Naive thymus-derived CD4-positive, alpha-beta T cell (primary cell): ENCODE measurements around the gene CNN1. TPM values are rescaled to one million over a fixed set of nuclear protein-coding genes. Genes with fewer than 3 reads are reported as not detected.

Source experiments
- ATAC-seq: fragments of 150-1000 bp; cut with Tn5 transposase; 2 replicates; pipeline ENCODE4 v1.10.0; 2021; ENCODE audit warnings: mild to moderate bottlenecking, moderate library complexity
- CTCF ChIA-PET: fragments of 350-600 bp; sonication (Branson Sonifier 250); formaldehyde crosslinking; loops from one replicate; lab custom pipeline; 2021; ENCODE audit warnings: antibody characterized with exemption; lab: Charles Lee
- POLR2A ChIA-PET: fragments of 350-600 bp; sonication (Branson Sonifier 250); formaldehyde crosslinking; loops from one replicate; lab custom pipeline; 2021; ENCODE audit warnings: antibody characterized with exemption, inconsistent platforms; lab: Charles Lee
- DNase-seq, 9 donors: peaks; one replicate each; pipeline versions ENCODE4 v3.0.0 to v3.0.0-alpha.2; 2020 to 2022; ENCODE audit warnings: mixed read lengths in 1 of 9
- H3K27ac ChIP-seq: one replicate; pipeline ENCODE4 v1.7.0; 2013; ENCODE audit warnings: mild to moderate bottlenecking, low read depth, low read length, moderate library complexity
- H3K27me3 ChIP-seq, 2 donors: one replicate each; pipeline ENCODE4 v1.7.0; 2013; ENCODE audit warnings: low read length in 2 of 2, mild to moderate bottlenecking in 2 of 2, moderate library complexity in 2 of 2; ENCODE audit not compliant: control insufficient read depth in 2 of 2, insufficient read depth in 2 of 2
- H3K36me3 ChIP-seq, 3 experiments: 1 replicate in 2 of 3; 2 replicates in 1 of 3; pipeline ENCODE4 v1.7.0; 2013; ENCODE audit warnings: low read length in 3 of 3, mild to moderate bottlenecking in 3 of 3, moderate library complexity in 1 of 3; ENCODE audit not compliant: insufficient read depth in 3 of 3, control insufficient read depth in 2 of 3
- H3K4me1 ChIP-seq, 2 donors: one replicate each; pipeline ENCODE4 v1.7.0; 2013; ENCODE audit warnings: low read length in 2 of 2, mild to moderate bottlenecking in 2 of 2, moderate library complexity in 1 of 2; ENCODE audit not compliant: control insufficient read depth in 2 of 2, insufficient read depth in 2 of 2
- H3K4me3 ChIP-seq: 2 replicates; pipeline ENCODE4 v1.7.0; 2013; ENCODE audit warnings: mild to moderate bottlenecking, low read length
- H3K9me3 ChIP-seq, 3 experiments: 1 replicate in 2 of 3; 2 replicates in 1 of 3; pipeline ENCODE4 v1.7.0; 2013; ENCODE audit warnings: low read length in 3 of 3; ENCODE audit not compliant: control insufficient read depth in 2 of 3
- H3K27ac Mint-ChIP-seq, 9 donors: one replicate each; pipeline ENCODE4 v1.8.0; 2020 to 2022; ENCODE audit warnings: mixed read lengths in 9 of 9, mild to moderate bottlenecking in 8 of 9, moderate library complexity in 5 of 9, inconsistent platforms in 2 of 9
- H3K27me3 Mint-ChIP-seq, 5 donors: one replicate each; pipeline ENCODE4 v1.8.0; 2021 to 2022; ENCODE audit warnings: mixed read lengths in 5 of 5, mild to moderate bottlenecking in 1 of 5
- H3K36me3 Mint-ChIP-seq, 5 donors: one replicate each; pipeline ENCODE4 v1.8.0; 2020 to 2022; ENCODE audit warnings: mixed read lengths in 5 of 5, mild to moderate bottlenecking in 3 of 5, inconsistent platforms in 1 of 5
- H3K4me1 Mint-ChIP-seq, 7 donors: one replicate each; pipeline ENCODE4 v1.8.0; 2020 to 2022; ENCODE audit warnings: mixed read lengths in 7 of 7, mild to moderate bottlenecking in 3 of 7, inconsistent platforms in 1 of 7
- H3K4me3 Mint-ChIP-seq, 10 donors: one replicate each; pipeline ENCODE4 v1.8.0; 2020 to 2022; ENCODE audit warnings: mild to moderate bottlenecking in 10 of 10, mixed read lengths in 10 of 10, moderate library complexity in 6 of 10, inconsistent platforms in 2 of 10
- H3K9me3 Mint-ChIP-seq, 11 donors: one replicate each; pipeline ENCODE4 v1.8.0; 2020 to 2022; ENCODE audit warnings: mixed read lengths in 11 of 11, mild to moderate bottlenecking in 4 of 11, inconsistent platforms in 1 of 11, moderate library complexity in 1 of 11
- intact Hi-C, 2 donors: fragments of 100-400 bp; cut with micrococcal nuclease; formaldehyde crosslinking; loops; one replicate each; pipeline ENCODE4 v1.15.1; 2023
- polyA plus RNA-seq, 2 donors: library from polyadenylated mRNA; unstranded; fragments of 300-500 nt; fragmentation: Illumina TruSeq; gene quantifications; one replicate each; pipeline ENCODE4 v1.2.3, GENCODE V29; 2021
- total RNA-seq, 6 experiments: library from RNA in 5 of 6; stranded (reverse) in 5 of 6; gene quantifications; 1 replicate in 5 of 6; 2 replicates in 1 of 6; pipeline ENCODE4 v1.2.3 and lab custom pipeline; 2021 to 2026

The CNN1 gene
- total and polyA plus RNA-seq, 7 experiments from 2014 or later: not detected

DNA sequence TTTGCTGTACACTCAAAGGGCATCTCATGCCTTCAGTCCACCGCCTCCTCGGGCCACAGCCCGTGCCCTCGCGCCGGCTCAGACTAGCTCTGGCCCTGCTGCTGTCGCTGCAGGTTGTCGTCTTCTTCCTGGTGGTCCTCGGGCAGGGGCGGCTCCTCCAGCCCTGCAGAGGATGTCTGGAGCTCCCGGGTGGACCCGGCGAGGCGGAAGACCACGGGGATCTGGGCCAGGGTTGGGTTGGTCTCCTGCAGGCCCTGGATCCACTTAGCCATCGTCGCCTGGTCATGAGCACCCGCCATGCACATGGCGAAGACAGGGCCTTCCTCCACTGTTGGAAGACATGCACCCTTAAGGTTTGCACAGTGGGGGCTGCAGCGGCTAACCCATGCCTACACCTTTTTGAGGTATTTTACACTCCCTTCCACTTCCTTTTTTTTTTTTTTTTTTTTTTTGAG, 32.5 kb upstream of the CNN1 start:
- Mint-ChIP-seq H3K4me3 (peak overlapping the region; percentile 88 to 97 (median 90)), H3K27ac (peak overlapping the region; percentile 88 to 96 (median 94)), H3K36me3 (peaks cover under 1 to 7% (median 5%) of the 10 kb centered on the region in 5 donors), H3K27me3 (peaks cover 0 to 3% (median 0%) of the 10 kb centered on the region in 5 donors), H3K9me3 (peaks cover 0 to 4% (median 0%) of the 10 kb centered on the region in 11 donors), H3K4me1 (peaks cover 10 to 19% (median 15%) of the 10 kb centered on the region in 7 donors)
- CTCF ChIA-PET: no interaction called here
- peak; percentile 5 for ATAC-seq
- peaks cover 0 to 15% (median 0%) of the 10 kb centered on the region in 3 experiments for H3K36me3 ChIP-seq
- H3K9me3 ChIP-seq: no peaks in the 10 kb centered on the region
- peak overlapping the region; percentile 98 for H3K27ac ChIP-seq
- POLR2A ChIA-PET: no interaction called here
- DNase-seq: no peak
- H3K4me1 ChIP-seq: peaks cover 8 to 12% of the 10 kb centered on the region in 2 donors
- H3K27me3 ChIP-seq: no peaks in the 10 kb centered on the region
- intact Hi-C loops: loop anchor here in 1 of 2 donors (5.0 to 10.0 kb wide), 3 partner anchors 854 to 1714 kb away; partner anchors contain the start of genes CALR, FARSA and ILF3
- peak overlapping the region; percentile 69 for H3K4me3 ChIP-seq

DNA sequence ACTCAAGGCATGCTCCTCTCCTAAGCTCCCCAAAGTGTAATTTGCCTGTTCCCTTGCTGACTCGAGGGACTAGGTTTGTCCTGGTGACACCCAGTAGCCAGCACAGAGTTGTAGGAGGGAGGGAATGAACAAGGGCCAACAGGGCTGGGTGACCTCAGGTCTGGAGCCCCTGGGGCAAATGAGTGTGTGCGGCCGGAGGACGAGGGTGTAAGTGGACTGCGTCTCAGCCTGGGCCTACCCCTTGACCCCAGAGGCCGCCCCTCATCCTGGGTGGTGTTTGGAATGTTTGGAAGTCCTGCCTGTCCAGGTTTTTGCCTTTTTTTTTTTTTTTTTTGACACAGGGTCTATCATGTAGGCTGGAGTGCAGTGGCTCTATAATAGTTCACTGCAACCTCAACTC, 31.7 kb upstream of the CNN1 start:
- DNase-seq (no peak), ATAC-seq (no peak)
- peaks cover 8 to 12% of the 10 kb centered on the region in 2 donors for H3K4me1 ChIP-seq
- Mint-ChIP-seq H3K27me3 (peaks cover 0 to 3% (median 0%) of the 10 kb centered on the region in 5 donors), H3K4me1 (peaks cover 6 to 19% (median 15%) of the 10 kb centered on the region in 7 donors), H3K4me3 (peak overlapping the region; percentile 34 to 92 (median 88)), H3K9me3 (peaks cover 0 to 4% (median 0%) of the 10 kb centered on the region in 11 donors), H3K27ac (peak overlapping the region in 4 of 9 donors; percentile 43 to 94 (median 76)), H3K36me3 (peaks cover 3 to 11% (median 4%) of the 10 kb centered on the region in 5 donors)
- no peak overlapping the region for H3K4me3 ChIP-seq
- H3K27me3 ChIP-seq: no peaks in the 10 kb centered on the region
- no peaks in the 10 kb centered on the region for H3K9me3 ChIP-seq
- POLR2A ChIA-PET: interaction anchor here (0.6 kb wide), 1 partner anchor 504 kb away, joined by 6 read pairs; no protein-coding TSS in a partner anchor
- no peak overlapping the region for H3K27ac ChIP-seq
- intact Hi-C loops: loop anchor here in 1 of 2 donors (5.0 to 10.0 kb wide), 3 partner anchors 855 to 1715 kb away; partner anchors contain the start of genes CALR, FARSA and ILF3
- CTCF ChIA-PET: interaction anchor here (0.6 kb wide), 1 partner anchor 122 kb away, joined by 3 read pairs; no protein-coding TSS in a partner anchor
- H3K36me3 ChIP-seq: peaks cover 0 to 17% (median 0%) of the 10 kb centered on the region in 3 experiments

DNA sequence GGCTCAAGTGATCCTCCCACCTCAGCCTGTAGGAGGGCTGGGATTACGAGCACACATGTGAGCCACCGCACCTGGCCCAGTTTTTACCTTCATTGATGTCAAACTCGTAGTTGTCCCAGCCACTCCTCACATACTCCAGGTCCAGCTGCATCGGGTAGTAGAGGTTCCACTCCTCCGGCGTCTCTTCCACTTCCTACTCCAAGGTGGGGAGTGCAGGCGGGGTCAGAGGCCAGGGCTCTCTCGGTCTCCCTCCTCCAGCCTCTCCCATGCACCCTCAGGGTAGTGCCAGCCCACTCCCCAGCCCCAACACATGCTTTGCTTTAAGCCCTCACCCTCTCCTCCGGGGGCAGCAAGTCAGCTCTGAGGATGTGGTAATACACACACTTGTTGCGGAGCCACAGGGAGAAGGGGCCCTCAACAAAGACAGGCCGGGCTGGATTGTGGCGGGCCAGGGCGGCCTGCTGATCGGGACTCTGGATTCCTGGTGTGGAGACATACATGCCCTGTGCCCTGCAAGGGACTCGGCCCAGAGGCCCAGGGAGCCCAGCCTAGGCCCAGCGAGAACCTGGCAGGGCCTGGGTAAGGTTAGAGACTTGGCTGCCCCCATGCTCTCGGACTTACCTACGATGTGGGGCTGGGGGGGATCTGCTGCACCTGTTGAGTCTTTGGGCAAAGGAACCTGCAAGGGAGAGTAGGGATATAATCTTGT, 31.1 kb upstream of the CNN1 start:
- ChIA-PET POLR2A (interaction anchor here (0.6 kb wide), 1 partner anchor 505 kb away, joined by 6 read pairs; no protein-coding TSS in a partner anchor), CTCF (no interaction called here)
- intact Hi-C loops: loop anchor here in 1 of 2 donors (5.0 to 10.0 kb wide), 3 partner anchors 855 to 1715 kb away; partner anchors contain the start of genes CALR, FARSA and ILF3
- Mint-ChIP-seq H3K27ac (peak overlapping the region in 2 of 9 donors; percentile 29 to 88), H3K27me3 (peaks cover 0 to 3% (median 0%) of the 10 kb centered on the region in 5 donors), H3K36me3 (peaks cover 3 to 11% (median 5%) of the 10 kb centered on the region in 5 donors), H3K4me1 (peaks cover 6 to 19% (median 15%) of the 10 kb centered on the region in 7 donors), H3K9me3 (peaks cover 0 to 4% (median 0%) of the 10 kb centered on the region in 11 donors), H3K4me3 (peak overlapping the region in 5 of 10 donors; percentile 21 to 71 (median 53))
- Histone ChIP-seq H3K36me3 (peaks cover 0 to 23% (median 0%) of the 10 kb centered on the region in 3 experiments), H3K4me3 (no peak overlapping the region), H3K27me3 (no peaks in the 10 kb centered on the region), H3K27ac (no peak overlapping the region), H3K4me1 (peaks cover 8 to 12% of the 10 kb centered on the region in 2 donors), H3K9me3 (no peaks in the 10 kb centered on the region)
- no peak for DNase-seq
- no peak for ATAC-seq

DNA sequence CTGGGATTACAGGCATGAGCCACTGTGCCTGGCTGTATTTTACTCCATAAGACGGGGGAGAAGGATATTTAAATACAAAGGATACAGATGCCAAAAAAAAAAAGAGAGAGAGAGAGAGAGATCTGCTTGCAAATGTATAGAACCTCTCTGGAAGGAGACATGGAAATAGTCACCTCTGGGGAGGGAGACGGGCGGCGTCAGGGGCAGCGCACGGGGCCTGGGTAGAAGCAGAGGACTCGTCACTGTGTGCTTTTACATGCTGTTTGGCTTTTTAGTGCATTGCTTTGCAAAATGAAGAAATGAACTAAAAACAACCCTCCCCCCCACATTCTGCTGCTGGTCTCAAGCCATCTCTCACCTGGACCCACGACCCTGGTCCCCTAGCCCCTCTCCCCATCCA, 28.2 kb upstream of the CNN1 start:
- no peak for ATAC-seq
- DNase-seq: no peak
- no peaks in the 10 kb centered on the region for H3K9me3 ChIP-seq
- Mint-ChIP-seq H3K9me3 (peaks cover 0 to 4% (median 0%) of the 10 kb centered on the region in 11 donors), H3K4me3 (no peak overlapping the region), H3K36me3 (peaks cover 3 to 15% (median 5%) of the 10 kb centered on the region in 5 donors), H3K4me1 (peaks cover 0 to 8% (median 5%) of the 10 kb centered on the region in 7 donors), H3K27me3 (peaks cover 0 to 3% (median 0%) of the 10 kb centered on the region in 5 donors), H3K27ac (no peak overlapping the region)
- H3K27me3 ChIP-seq: no peaks in the 10 kb centered on the region
- intact Hi-C loops: no loop called here
- H3K27ac ChIP-seq: no peak overlapping the region
- peaks cover 0 to 40% (median 0%) of the 10 kb centered on the region in 3 experiments for H3K36me3 ChIP-seq
- ChIA-PET POLR2A (no interaction called here), CTCF (no interaction called here)
- no peak overlapping the region for H3K4me3 ChIP-seq
- H3K4me1 ChIP-seq: peaks cover 5 to 6% of the 10 kb centered on the region in 2 donors

DNA sequence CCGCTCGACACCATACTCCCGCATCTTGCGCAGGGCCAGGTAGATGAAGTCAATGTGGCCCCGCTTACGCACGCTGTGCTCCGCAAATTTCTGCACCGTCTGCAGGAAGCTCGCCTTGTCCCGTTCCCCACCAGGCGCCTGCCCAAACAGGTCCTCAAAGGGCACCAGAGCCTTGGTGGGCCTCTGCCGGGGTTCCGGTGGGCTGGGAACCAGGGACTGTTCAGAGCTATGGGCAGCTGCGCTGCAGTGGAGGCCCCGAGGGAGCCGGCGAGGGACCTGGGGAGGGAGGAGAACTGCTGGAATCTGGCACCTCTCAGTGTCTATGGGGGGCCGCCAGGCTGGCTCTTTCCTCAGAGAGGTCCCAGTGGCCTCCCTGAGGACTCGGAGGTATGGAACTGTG, 24.7 kb upstream of the CNN1 start:
- ChIA-PET POLR2A (no interaction called here), CTCF (no interaction called here)
- no peak overlapping the region for H3K27ac ChIP-seq
- Mint-ChIP-seq H3K36me3 (peaks cover 3 to 25% (median 7%) of the 10 kb centered on the region in 5 donors), H3K4me1 (peaks cover 0 to 3% (median 0%) of the 10 kb centered on the region in 7 donors), H3K27me3 (no peaks in the 10 kb centered on the region), H3K4me3 (no peak overlapping the region), H3K27ac (no peak overlapping the region), H3K9me3 (no peaks in the 10 kb centered on the region)
- no peak for DNase-seq
- H3K27me3 ChIP-seq: no peaks in the 10 kb centered on the region
- H3K9me3 ChIP-seq: no peaks in the 10 kb centered on the region
- intact Hi-C loops: no loop called here
- no peak for ATAC-seq
- no peak overlapping the region for H3K4me3 ChIP-seq
- H3K4me1 ChIP-seq: no peaks in the 10 kb centered on the region
- peaks cover 0 to 66% (median 5%) of the 10 kb centered on the region in 3 experiments for H3K36me3 ChIP-seq

DNA sequence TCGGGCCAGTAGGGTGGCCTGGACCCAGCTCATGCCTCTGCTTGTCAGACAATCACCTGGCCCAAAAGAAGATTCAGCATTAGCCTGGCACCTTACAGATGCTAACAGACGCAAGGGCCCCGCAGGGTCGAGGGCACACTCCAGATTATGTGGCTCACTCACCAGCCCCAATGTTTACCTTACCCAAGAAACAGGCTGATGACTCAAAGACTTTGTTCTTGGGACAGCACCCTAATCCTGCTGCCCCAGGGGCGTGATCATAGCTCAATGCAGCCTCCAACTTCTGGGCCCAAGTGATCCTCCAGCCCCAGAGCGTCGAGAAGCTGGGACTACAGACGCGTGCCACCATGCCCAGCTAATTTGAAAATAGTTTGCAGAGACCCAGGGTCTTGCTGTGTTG, 19.5 kb upstream of the CNN1 start:
- peaks cover 0 to 40% (median 5%) of the 10 kb centered on the region in 3 experiments for H3K36me3 ChIP-seq
- no peaks in the 10 kb centered on the region for H3K9me3 ChIP-seq
- intact Hi-C loops: no loop called here
- H3K27me3 ChIP-seq: no peaks in the 10 kb centered on the region
- no peak overlapping the region for H3K4me3 ChIP-seq
- H3K27ac ChIP-seq: no peak overlapping the region
- no peaks in the 10 kb centered on the region for H3K4me1 ChIP-seq
- ATAC-seq: no peak
- no peaks in the 10 kb centered on the region for H3K9me3 Mint-ChIP-seq
- CTCF ChIA-PET: no interaction called here
- no peaks in the 10 kb centered on the region for H3K27me3 Mint-ChIP-seq
- H3K4me1 Mint-ChIP-seq: peaks cover 0 to 8% (median 5%) of the 10 kb centered on the region in 7 donors
- POLR2A ChIA-PET: interaction anchor here (0.6 kb wide), 1 partner anchor 10 kb away, joined by 3 read pairs; no protein-coding TSS in a partner anchor
- no peak overlapping the region for H3K27ac Mint-ChIP-seq
- H3K4me3 Mint-ChIP-seq: no peak overlapping the region
- DNase-seq: no peak
- H3K36me3 Mint-ChIP-seq: peaks cover 0 to 27% (median 8%) of the 10 kb centered on the region in 5 donors
